Heart left ventricle (tissue), 16 donors: ENCODE measurements around the gene EZH1. TPM values are rescaled to one million over a fixed set of nuclear protein-coding genes. Genes with fewer than 3 reads are reported as not detected.
A peak's percentile ranks its signal among the peaks of the same experiment; 100 is the strongest.

Source experiments
- ATAC-seq, 4 donors: fragments of 200-7000 bp; cut with Tn5 transposase; one replicate each; pipeline ENCODE4 v1.9.1; 2020 to 2022; ENCODE audit warnings: moderate library complexity in 4 of 4, mild to moderate bottlenecking in 3 of 4, moderate number of reproducible peaks in 1 of 4
- DNase-seq, 5 donors: peaks; one replicate each; pipeline ENCODE4 v3.0.0-alpha.2; 2020
- H3K27ac ChIP-seq, 12 donors: fragments of 200-600 bp; sonication (generic) in 4 of 12; one replicate each; pipeline versions ENCODE4 v1.5.0 to v1.8.0; 2016 to 2022; ENCODE audit warnings: mild to moderate bottlenecking in 2 of 12
- H3K27me3 ChIP-seq, 9 donors: fragments of 200-600 bp; sonication (generic) in 2 of 9; one replicate each; pipeline versions ENCODE4 v1.5.1 to v1.8.0; 2016 to 2022; ENCODE audit warnings: mild to moderate bottlenecking in 3 of 9
- H3K36me3 ChIP-seq, 9 donors: fragments of 200-600 bp; sonication (generic) in 2 of 9; one replicate each; pipeline versions ENCODE4 v1.5.0 to v1.8.0; 2018 to 2022; ENCODE audit warnings: mild to moderate bottlenecking in 2 of 9
- H3K4me1 ChIP-seq, 12 donors: fragments of 200-600 bp; sonication (generic) in 4 of 12; one replicate each; pipeline versions ENCODE4 v1.5.0 to v1.8.0; 2016 to 2022; ENCODE audit warnings: mild to moderate bottlenecking in 3 of 12
- H3K4me3 ChIP-seq, 12 donors: fragments of 200-600 bp; sonication (generic) in 4 of 12; one replicate each; pipeline versions ENCODE4 v1.5.0 to v1.8.0; 2017 to 2022; ENCODE audit warnings: mild to moderate bottlenecking in 9 of 12, moderate library complexity in 4 of 12
- H3K9me3 ChIP-seq, 12 donors: fragments of 200-600 bp; sonication (generic) in 4 of 12; one replicate each; pipeline versions ENCODE4 v1.5.0 to v1.8.0; 2016 to 2022; ENCODE audit warnings: mild to moderate bottlenecking in 1 of 12
- CTCF ChIP-seq, 12 donors: fragments of 200-600 bp; sonication (generic) in 4 of 12; IDR thresholded peaks; one replicate each; pipeline versions ENCODE4 v1.5.0 to v1.8.0; 2018 to 2022; ENCODE audit warnings: antibody characterized with exemption in 12 of 12, mild to moderate bottlenecking in 5 of 12
- POLR2A ChIP-seq, 2 donors: fragments of 450-650 bp; IDR thresholded peaks; one replicate each; pipeline ENCODE4 v1.6.1; 2017; ENCODE audit warnings: antibody characterized with exemption in 2 of 2, mild to moderate bottlenecking in 2 of 2, moderate library complexity in 2 of 2
- WGBS, 4 donors: extraction: QIAGEN DNeasy Blood & Tissue Kit in 2 of 4; methylation state at CpG; one replicate each; pipeline versions ENCODE4 v1.1.5 to v1.1.7; 2013 to 2018; 5-methylcytosine and 5-hydroxymethylcytosine counted together
- intact Hi-C, 10 donors: fragments of 100-400 bp; cut with DNase I; formaldehyde crosslinking; loops; one replicate each; pipeline versions ENCODE4 v1.11.1 to v1.14.2; 2022
- polyA plus RNA-seq, 2 donors: library from polyadenylated mRNA; stranded (reverse); fragments of 200-250 nt; gene quantifications; one replicate each; pipeline ENCODE4 v1.2.3, GENCODE V29; 2013
- total RNA-seq, 9 donors: library from RNA; depleted of rRNA in 2 of 9; stranded (reverse); fragments of >200 nt in 2 of 9; fragmentation: NEBNext Ultra II Directional in 3 of 9; extraction: Animal tissue kit (Norgen Biotek cat#: 25700) in 3 of 9; gene quantifications; one replicate each; pipeline versions ENCODE4 v1.1.0 to v1.2.4, GENCODE V29; 2016 to 2023
- donor health status: ischemic (EF 13 %, LVEDD 7.1; RV severe dilation, severe dysfunction).
- donor health status: healthy with polysubstance abuse.
- donor health status: DM: no; HTN: yes; CAD: no.
- donor health status: DM: no; HTN: no; CAD: no.
- donor health status: ischemic (EF 25% LVEDD 6.9; RV normal size, moderate dysfunction).
- donor health status: ischemic (EF 25% LVEDD 5.7; RV mildly dilated, moderate dysfunction).
- donor health status: healthy.
- donor health status: DM: yes; HTN: yes; CAD: no.
- donor health status: ischemic (EF 35%, LVEDD 5.7; RV mildly dilated, moderate dysfunction).
- donor health status: nonischemic (EF 11% LVEDD 7.7; RV severe dilation, severe dysfunction).
- donor health status: DM: yes; HTN: yes; CAD: no.
- donor health status: PGD.
- donor health status: ischemic (EF 29% LVEDD 5.4; RV normal size, mild dysfunction).
- donor health status: nonischemic (EF 23%, LVEDD 6.1; RV moderate dilation, normal function).

The EZH1 gene
- total and polyA plus RNA-seq, 11 donors: 18.8 to 50.2 (median 40.7) TPM

GRCh38 chr17:42761638-42762037 is 16.8 kb upstream of the EZH1 start:
- no peaks in the 10 kb centered on the region for H3K9me3 ChIP-seq
- peak overlapping the region; percentile 44 to 92 (median 70) for H3K4me3 ChIP-seq
- TF ChIP-seq POLR2A (IDR thresholded peaks at IDR 0.05) (no peak), CTCF (IDR thresholded peaks at IDR 0.05) (no peak)
- intact Hi-C loops: loop anchor here in 9 of 10 donors (2.0 to 10.0 kb wide), 10 partner anchors 13 to 187 kb away; partner anchors contain the start of genes PSMC3IP (in 3 of the 9), EZH1 (in 1 of the 9), RETREG3 (in 1 of the 9) and TUBG1 (in 1 of the 9)
- peak overlapping the region; percentile 78 to 98 (median 90) for H3K27ac ChIP-seq
- no peaks in the 10 kb centered on the region for H3K36me3 ChIP-seq
- DNase-seq (no peak), ATAC-seq (no peak)
- peaks cover 0 to 27% (median 2%) of the 10 kb centered on the region in 9 donors for H3K27me3 ChIP-seq
- peaks cover 3 to 36% (median 16%) of the 10 kb centered on the region in 12 donors for H3K4me1 ChIP-seq
- 32 to 44% (median 36%) methylated on average over 9 to 12 of the region's 12 CpGs for WGBS, 4 donors

GRCh38 chr17:42760652-42761581 is 16.1 kb upstream of the EZH1 start, which contains the start of gene RAMP2:
Gene RAMP2 (plus strand): TSS chr17:42761227. CDS start chr17:42761262, 35 bp downstream.
- intact Hi-C loops: loop anchor here in 6 of 10 donors (5.0 to 10.0 kb wide), 6 partner anchors 39 to 186 kb away; partner anchors contain the start of genes PSMC3IP (in 3 of the 6), RETREG3 (in 1 of the 6) and TUBG1 (in 1 of the 6)
- H3K36me3 ChIP-seq: no peaks in the 10 kb centered on the region
- DNase-seq (peak in 3 of 5 donors; percentile 58 to 63 (median 60)), ATAC-seq (peak in 3 of 4 donors; percentile 12 to 56 (median 52))
- H3K9me3 ChIP-seq: no peaks in the 10 kb centered on the region
- H3K27me3 ChIP-seq: peaks cover 0 to 27% (median 2%) of the 10 kb centered on the region in 9 donors
- H3K4me1 ChIP-seq: peaks cover 3 to 36% (median 16%) of the 10 kb centered on the region in 12 donors
- H3K27ac ChIP-seq: peak within 1 kb of the TSS; percentile 78 to 98 (median 90)
- peak in 1 of 2 donors; percentile 45 for TF ChIP-seq POLR2A (IDR thresholded peaks at IDR 0.05)
- TF ChIP-seq CTCF (IDR thresholded peaks at IDR 0.05): no peak
- H3K4me3 ChIP-seq: peak within 1 kb of the TSS; percentile 44 to 92 (median 70)
- WGBS, 4 donors: 2 to 14% (median 3%) methylated on average over 10 to 92 of the region's 92 CpGs

GRCh38 chr17:42759982-42760651 is 15.3 kb upstream of the EZH1 start:
- DNase-seq (peak in 1 of 5 donors; percentile 42), ATAC-seq (peak in 2 of 4 donors; percentile 19 to 20)
- Histone ChIP-seq H3K4me3 (peak overlapping the region in 11 of 12 donors; percentile 44 to 92 (median 74)), H3K27ac (peak overlapping the region in 11 of 12 donors; percentile 78 to 98 (median 90)), H3K4me1 (peaks cover 3 to 41% (median 16%) of the 10 kb centered on the region in 12 donors), H3K9me3 (no peaks in the 10 kb centered on the region), H3K36me3 (no peaks in the 10 kb centered on the region), H3K27me3 (peaks cover 0 to 27% (median 2%) of the 10 kb centered on the region in 9 donors)
- intact Hi-C loops: loop anchor here in 6 of 10 donors (5.0 to 10.0 kb wide), 6 partner anchors 38 to 185 kb away; partner anchors contain the start of genes PSMC3IP (in 3 of the 6), RETREG3 (in 1 of the 6) and TUBG1 (in 1 of the 6)
- WGBS, 4 donors: 40 to 44% (median 42%) methylated on average over 10 to 11 of the region's 11 CpGs
- TF ChIP-seq POLR2A (IDR thresholded peaks at IDR 0.05) (no peak), CTCF (IDR thresholded peaks at IDR 0.05) (no peak)
